MM.1S (cell line): ENCODE data around the gene PIK3R5.

Experiments used
- DNase-seq: peaks from one replicate; pipeline ENCODE4 v3.0.0-alpha.2; 2015
- H2AFZ ChIP-seq: fragments of 300-600 bp; sonication (generic); 2 replicates; pipeline ENCODE4 v1.6.0; 2016; ENCODE audit warnings: antibody characterized with exemption, low read length
- H3F3A ChIP-seq: fragments of 300-600 bp; sonication (generic); 2 replicates; pipeline ENCODE4 v1.6.1; 2016; ENCODE audit warnings: mild to moderate bottlenecking, antibody characterized with exemption, low read length, moderate library complexity, mixed read lengths; ENCODE audit not compliant: insufficient read depth
- H3K27ac ChIP-seq: fragments of 300-600 bp; sonication (generic); 2 replicates; pipeline ENCODE4 v1.5.1; 2016; ENCODE audit warnings: mild to moderate bottlenecking, low read length
- H3K27me3 ChIP-seq: fragments of 300-600 bp; sonication (generic); replicated peaks from 2 replicates; pipeline ENCODE4 v1.6.0; 2016; ENCODE audit warnings: low read length; ENCODE audit not compliant: insufficient read depth
- H3K36me3 ChIP-seq: fragments of 300-600 bp; sonication (generic); replicated peaks from 2 replicates; pipeline ENCODE4 v1.6.1; 2016; ENCODE audit warnings: mild to moderate bottlenecking, low read length, mixed read lengths; ENCODE audit not compliant: insufficient read depth
- H3K4me1 ChIP-seq: fragments of 300-600 bp; sonication (generic); 2 replicates; pipeline ENCODE4 v1.6.1; 2016; ENCODE audit warnings: low read length, mixed read lengths
- H3K4me2 ChIP-seq: fragments of 300-600 bp; sonication (generic); 2 replicates; pipeline ENCODE4 v1.6.0; 2016; ENCODE audit warnings: low read depth, low read length
- H3K4me3 ChIP-seq: fragments of 300-600 bp; sonication (generic); 2 replicates; pipeline ENCODE4 v1.5.1; 2016; ENCODE audit warnings: low read length, mixed read lengths
- H3K79me2 ChIP-seq: fragments of 300-600 bp; sonication (generic); 2 replicates; pipeline ENCODE4 v1.6.1; 2016; ENCODE audit warnings: mixed run types, low read length, mixed read lengths
- H3K9ac ChIP-seq: fragments of 300-600 bp; sonication (generic); 2 replicates; pipeline ENCODE4 v1.6.1; 2016; ENCODE audit warnings: low read length, mixed read lengths
- H3K9me2 ChIP-seq: fragments of 300-600 bp; sonication (generic); replicated peaks from 2 replicates; pipeline ENCODE4 v1.6.1; 2016; ENCODE audit warnings: mild to moderate bottlenecking, low read length, mixed read lengths; ENCODE audit not compliant: insufficient read depth
- H3K9me3 ChIP-seq: fragments of 300-600 bp; sonication (generic); replicated peaks from 2 replicates; pipeline ENCODE4 v1.6.1; 2016; ENCODE audit warnings: mild to moderate bottlenecking, low read length, mixed read lengths; ENCODE audit not compliant: insufficient read depth
- H4K20me1 ChIP-seq: fragments of 300-600 bp; sonication (generic); 2 replicates; pipeline ENCODE4 v1.6.1; 2016; ENCODE audit warnings: mild to moderate bottlenecking, low read length, moderate library complexity, mixed read lengths; ENCODE audit not compliant: insufficient read depth
- EZH2 ChIP-seq: fragments of 300-600 bp; sonication (generic); optimal IDR thresholded peaks from 2 replicates; pipeline ENCODE3; 2017; ENCODE audit warnings: low read depth, mild to moderate bottlenecking, antibody characterized with exemption, low read length, mixed read lengths
- EZH2phosphoT487 ChIP-seq: fragments of 300-600 bp; sonication (generic); IDR thresholded peaks from 2 replicates; pipeline ENCODE4 v1.6.1; 2018; ENCODE audit warnings: antibody characterized with exemption, low read length
- TF ChIP-seq, protein P1 (sequence below): fragments of 300-600 bp; sonication (generic); IDR thresholded peaks from 2 replicates; pipeline ENCODE4 v1.5.1; 2016; ENCODE audit warnings: antibody characterized with exemption, low read length, mixed read lengths

Gene PIK3R5

DNA sequence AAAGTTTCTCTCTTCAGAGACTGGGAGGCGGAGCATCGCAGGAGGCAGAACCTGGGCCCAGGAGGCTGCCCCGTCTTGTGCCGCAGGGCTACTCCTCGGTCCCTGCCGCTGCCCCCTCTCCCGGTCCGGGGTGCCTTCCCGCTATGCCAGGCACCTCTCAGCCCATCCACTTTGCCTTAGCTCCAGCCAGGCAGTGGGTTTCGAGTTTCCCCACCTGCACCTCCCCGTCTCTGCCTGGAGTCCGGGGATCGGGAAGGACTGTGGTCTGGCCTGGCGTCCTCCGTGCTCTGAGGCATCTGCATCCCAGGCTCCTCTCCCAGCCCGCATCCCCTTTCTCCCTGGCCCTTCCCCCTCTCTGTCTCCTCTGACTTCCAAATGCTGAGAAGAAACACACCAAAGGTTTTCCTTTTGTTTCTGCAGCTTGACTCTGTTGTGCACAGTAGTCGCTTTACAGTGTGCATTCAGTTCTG is 71.3 kb downstream of the PIK3R5 start:
- no peaks in the 10 kb centered on the region for H3F3A ChIP-seq
- H3K79me2 ChIP-seq = no peaks in the 10 kb centered on the region
- H3K4me2 ChIP-seq = peak overlapping the region; percentile 63; the same call in 1 of the 2 replicates
- no peak overlapping the region for H3K27ac ChIP-seq
- H3K9ac ChIP-seq = no peak overlapping the region
- H3K36me3 ChIP-seq = no peaks in the 10 kb centered on the region
- no peaks in the 10 kb centered on the region for H3K27me3 ChIP-seq
- no peaks in the 10 kb centered on the region for H4K20me1 ChIP-seq
- peaks cover 9% of the 10 kb centered on the region for H3K4me1 ChIP-seq
- DNase-seq = no peak
- H3K4me3 ChIP-seq = peak overlapping the region; percentile 49
- TF ChIP-seq, protein P1, sequence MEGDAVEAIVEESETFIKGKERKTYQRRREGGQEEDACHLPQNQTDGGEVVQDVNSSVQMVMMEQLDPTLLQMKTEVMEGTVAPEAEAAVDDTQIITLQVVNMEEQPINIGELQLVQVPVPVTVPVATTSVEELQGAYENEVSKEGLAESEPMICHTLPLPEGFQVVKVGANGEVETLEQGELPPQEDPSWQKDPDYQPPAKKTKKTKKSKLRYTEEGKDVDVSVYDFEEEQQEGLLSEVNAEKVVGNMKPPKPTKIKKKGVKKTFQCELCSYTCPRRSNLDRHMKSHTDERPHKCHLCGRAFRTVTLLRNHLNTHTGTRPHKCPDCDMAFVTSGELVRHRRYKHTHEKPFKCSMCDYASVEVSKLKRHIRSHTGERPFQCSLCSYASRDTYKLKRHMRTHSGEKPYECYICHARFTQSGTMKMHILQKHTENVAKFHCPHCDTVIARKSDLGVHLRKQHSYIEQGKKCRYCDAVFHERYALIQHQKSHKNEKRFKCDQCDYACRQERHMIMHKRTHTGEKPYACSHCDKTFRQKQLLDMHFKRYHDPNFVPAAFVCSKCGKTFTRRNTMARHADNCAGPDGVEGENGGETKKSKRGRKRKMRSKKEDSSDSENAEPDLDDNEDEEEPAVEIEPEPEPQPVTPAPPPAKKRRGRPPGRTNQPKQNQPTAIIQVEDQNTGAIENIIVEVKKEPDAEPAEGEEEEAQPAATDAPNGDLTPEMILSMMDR = no peak
- no peak for TF ChIP-seq EZH2phosphoT487
- no peak for TF ChIP-seq EZH2
- H2AFZ ChIP-seq = peak overlapping the region; percentile 40; the same call in 1 of the 2 replicates
- H3K9me3 ChIP-seq = no peaks in the 10 kb centered on the region
- H3K9me2 ChIP-seq = no peaks in the 10 kb centered on the region

GRCh38 chr17:8893621-8894201 is 71.8 kb downstream of the PIK3R5 start:
- no peaks in the 10 kb centered on the region for H3K9me3 ChIP-seq
- no peak overlapping the region for H3K4me3 ChIP-seq
- peaks cover 9% of the 10 kb centered on the region for H3K4me1 ChIP-seq
- no peaks in the 10 kb centered on the region for H4K20me1 ChIP-seq
- H3K4me2 ChIP-seq = no peak overlapping the region
- no peak overlapping the region for H2AFZ ChIP-seq
- TF ChIP-seq, protein P1 = no peak
- no peak for TF ChIP-seq EZH2phosphoT487
- no peak for TF ChIP-seq EZH2
- no peaks in the 10 kb centered on the region for H3K36me3 ChIP-seq
- DNase-seq = no peak
- no peaks in the 10 kb centered on the region for H3K27me3 ChIP-seq
- H3K79me2 ChIP-seq = no peaks in the 10 kb centered on the region
- H3F3A ChIP-seq = no peaks in the 10 kb centered on the region
- no peak overlapping the region for H3K27ac ChIP-seq
- H3K9me2 ChIP-seq = no peaks in the 10 kb centered on the region
- no peak overlapping the region for H3K9ac ChIP-seq

DNA sequence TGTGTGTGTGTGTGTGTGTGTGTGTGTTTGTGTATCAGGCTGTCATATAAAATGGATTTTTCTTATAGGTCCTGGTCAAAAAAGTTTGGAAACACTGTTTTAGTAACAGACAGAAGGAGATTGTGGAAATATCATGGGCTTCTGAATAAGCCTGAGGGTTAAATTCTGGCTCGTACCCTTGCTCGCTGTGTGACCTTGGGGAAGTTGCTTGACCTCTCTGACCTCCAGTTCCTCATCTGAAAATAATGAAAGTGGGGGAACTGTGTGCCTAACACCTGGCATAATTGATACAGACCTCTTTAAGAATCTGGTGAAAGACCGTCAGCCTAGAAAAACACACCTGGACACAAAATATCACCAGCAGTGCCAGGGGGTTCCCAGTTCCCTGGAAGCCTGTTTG is 72.4 kb downstream of the PIK3R5 start:
- Histone ChIP-seq H3K79me2 (no peaks in the 10 kb centered on the region), H3K9ac (no peak overlapping the region), H3K36me3 (no peaks in the 10 kb centered on the region), H3K27me3 (no peaks in the 10 kb centered on the region), H3K9me3 (no peaks in the 10 kb centered on the region), H3K4me2 (no peak overlapping the region), H3F3A (no peaks in the 10 kb centered on the region), H2AFZ (no peak overlapping the region), H3K27ac (no peak overlapping the region), H3K9me2 (no peaks in the 10 kb centered on the region), H4K20me1 (no peaks in the 10 kb centered on the region), H3K4me3 (no peak overlapping the region), H3K4me1 (peaks cover 9% of the 10 kb centered on the region)
- DNase-seq = no peak
- TF ChIP-seq EZH2 (no peak), EZH2phosphoT487 (no peak)
- TF ChIP-seq, protein P1 = no peak
